ENCODE data around the gene CLMP. TPM values are rescaled to one million over a fixed set of nuclear protein-coding genes. Genes with fewer than 3 reads are reported as not detected.
A peak's percentile ranks its signal among the peaks of the same experiment; 100 is the strongest.
"Not testable (repeated sequence)": the region's sequence is repeated elsewhere in the genome, so short reads cannot be mapped to it uniquely, and the experiment has no call there.

Gene CLMP
- total and polyA plus RNA-seq, 2 experiments from 2014 or later, result 2.1 to 8.4 TPM

GRCh38 chr11:123211981-123212380, 16.9 kb upstream of the CLMP start:
- Histone ChIP-seq H3K4me3 (no peak overlapping the region), H3K27ac (no peak overlapping the region), H3K36me3 (no peaks in the 10 kb centered on the region), H3K27me3 (no peaks in the 10 kb centered on the region), H3K4me1 (ENCODE audit: low read depth) (no peaks in the 10 kb centered on the region), H3K9me3 (ENCODE audit: low read depth) (no peaks in the 10 kb centered on the region)
- DNase-seq (ENCODE audit: low read depth in 1 of 2, low spot score in 1 of 2), result no peak
- TF ChIP-seq CTCF (IDR thresholded peaks at IDR 0.05; ENCODE audit: low read depth, low read length), result no peak

GRCh38 chr11:123211149-123211852, 16.3 kb upstream of the CLMP start:
- no peaks in the 10 kb centered on the region for H3K36me3 ChIP-seq
- no peak for DNase-seq (ENCODE audit: low read depth in 1 of 2, low spot score in 1 of 2)
- H3K27ac ChIP-seq, result no peak overlapping the region
- H3K9me3 ChIP-seq (ENCODE audit: low read depth), result no peaks in the 10 kb centered on the region
- no peak overlapping the region for H3K4me3 ChIP-seq
- H3K27me3 ChIP-seq, result no peaks in the 10 kb centered on the region
- H3K4me1 ChIP-seq (ENCODE audit: low read depth), result no peaks in the 10 kb centered on the region
- TF ChIP-seq CTCF (IDR thresholded peaks at IDR 0.05; ENCODE audit: low read depth, low read length), result no peak

GRCh38 chr11:123209591-123209990, 14.5 kb upstream of the CLMP start:
- DNase-seq (ENCODE audit: low read depth in 1 of 2, low spot score in 1 of 2), result no peak
- H3K27me3 ChIP-seq, result no peaks in the 10 kb centered on the region
- no peak overlapping the region for H3K4me3 ChIP-seq
- H3K27ac ChIP-seq, result no peak overlapping the region
- TF ChIP-seq CTCF (IDR thresholded peaks at IDR 0.05; ENCODE audit: low read depth, low read length), result no peak
- H3K9me3 ChIP-seq (ENCODE audit: low read depth), result no peaks in the 10 kb centered on the region
- no peaks in the 10 kb centered on the region for H3K36me3 ChIP-seq
- no peaks in the 10 kb centered on the region for H3K4me1 ChIP-seq (ENCODE audit: low read depth)

- H3K9me3 ChIP-seq (ENCODE audit: low read depth), result no peaks in the 10 kb centered on the region
- no peak overlapping the region for H3K4me3 ChIP-seq
- TF ChIP-seq CTCF (IDR thresholded peaks at IDR 0.05; ENCODE audit: low read depth, low read length), result no peak
- H3K36me3 ChIP-seq, result no peaks in the 10 kb centered on the region
- H3K4me1 ChIP-seq (ENCODE audit: low read depth), result peaks cover 10% of the 10 kb centered on the region
- DNase-seq (ENCODE audit: low read depth in 1 of 2, low spot score in 1 of 2), result peak; percentile 45 to 52
- H3K27ac ChIP-seq, result no peak overlapping the region
- no peaks in the 10 kb centered on the region for H3K27me3 ChIP-seq
Observed at GRCh38 chr11:123206791-123207434, 11.9 kb upstream of the CLMP start.

GRCh38 chr11:123206055-123206454, 11.0 kb upstream of the CLMP start:
- not testable (repeated sequence) for DNase-seq (ENCODE audit: low read depth in 1 of 2, low spot score in 1 of 2); H3K27ac ChIP-seq; H3K4me3 ChIP-seq; H3K27me3 ChIP-seq; H3K9me3 ChIP-seq (ENCODE audit: low read depth); H3K36me3 ChIP-seq
- H3K4me1 ChIP-seq (ENCODE audit: low read depth), result peaks cover 10% of the 10 kb centered on the region

GRCh38 chr11:123203934-123204333, 8.9 kb upstream of the CLMP start:
- Histone ChIP-seq H3K9me3 (ENCODE audit: low read depth) (no peaks in the 10 kb centered on the region), H3K27me3 (no peaks in the 10 kb centered on the region), H3K4me1 (ENCODE audit: low read depth) (peaks cover 10% of the 10 kb centered on the region), H3K36me3 (no peaks in the 10 kb centered on the region), H3K27ac (no peak overlapping the region), H3K4me3 (no peak overlapping the region)
- no peak for DNase-seq (ENCODE audit: low read depth in 1 of 2, low spot score in 1 of 2)
- TF ChIP-seq CTCF (IDR thresholded peaks at IDR 0.05; ENCODE audit: low read depth, low read length), result no peak

Data from cardiac muscle cell (in vitro differentiated cells and primary cell).